CD4-positive, alpha-beta T cell treated with Interleukin-10 for 1 hour (primary cell): ENCODE measurements around the gene DNAJC16.
"Not testable (repeated sequence)": the region's sequence is repeated elsewhere in the genome, so short reads cannot be mapped to it uniquely, and the experiment has no call there.

Experiments
- DNase-seq: peaks from one replicate; pipeline ENCODE4 v3.0.0-alpha.2; 2020

The DNAJC16 gene

GRCh38 chr1:15592285-15592684, 65.6 kb downstream of the DNAJC16 start:
- DNase-seq = no peak

DNA sequence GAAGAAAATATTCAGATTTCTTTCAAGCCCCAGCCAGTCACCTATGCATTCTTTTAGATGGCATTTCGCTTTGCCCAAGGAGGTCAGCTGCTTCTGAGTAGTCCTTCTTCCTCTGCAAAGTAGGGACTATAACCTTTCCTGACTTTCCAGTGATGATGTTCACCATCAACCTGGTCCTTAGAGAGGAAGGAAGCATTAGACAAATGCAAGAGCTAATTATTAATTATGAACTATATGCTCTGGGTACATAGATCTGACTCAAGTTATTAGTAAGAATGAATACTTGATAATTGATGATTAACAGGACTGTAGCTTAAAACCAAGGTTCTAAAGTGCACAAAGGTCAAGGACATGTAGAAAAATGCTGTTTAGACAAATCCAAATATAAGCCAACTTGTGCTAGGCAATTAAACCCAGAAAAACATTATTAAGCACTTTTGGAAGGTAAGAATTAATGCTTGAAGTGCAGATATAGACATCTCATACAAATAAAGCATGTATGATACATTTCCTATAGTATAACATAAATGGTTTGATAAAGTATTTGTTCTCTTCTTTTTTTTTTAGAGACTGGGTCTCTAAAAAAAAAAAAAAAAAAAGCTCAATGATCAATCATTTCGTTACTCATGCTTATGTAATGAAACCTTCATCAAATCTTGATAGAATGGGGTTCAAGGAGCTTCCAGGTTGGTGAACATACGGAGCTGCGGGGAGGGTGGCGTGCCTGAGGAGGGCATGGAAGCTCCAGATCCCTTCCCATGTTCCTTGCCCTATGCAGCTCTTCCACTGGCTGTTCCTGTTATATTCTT, 69.4 kb downstream of the DNAJC16 start:
- no peak for DNase-seq

DNA sequence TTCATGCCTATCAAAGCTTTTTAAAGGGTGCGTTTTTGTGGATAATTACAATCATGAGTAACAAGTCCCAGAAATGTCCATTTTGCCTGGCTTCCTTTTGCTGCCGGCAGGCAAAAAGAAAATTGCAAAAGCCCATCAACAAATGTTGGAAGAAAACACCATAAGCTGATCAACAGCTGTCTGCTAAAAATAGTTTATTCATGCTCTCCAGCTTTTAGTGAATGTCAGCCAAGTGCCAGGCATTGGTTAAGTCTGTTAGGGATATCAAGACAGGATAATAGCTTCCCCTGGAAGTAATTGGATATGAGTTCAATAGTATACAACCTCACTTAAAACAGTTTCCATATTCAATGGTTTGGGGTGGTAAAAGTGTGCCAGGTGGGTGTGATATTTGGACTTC, 71.8 kb downstream of the DNAJC16 start:
- no peak for DNase-seq

GRCh38 chr1:15603050-15603965, 76.7 kb downstream of the DNAJC16 start:
- peak; percentile 93 for DNase-seq

GRCh38 chr1:15603966-15604282, 77.3 kb downstream of the DNAJC16 start:
- DNase-seq = not testable (repeated sequence)

GRCh38 chr1:15604400-15604799, 77.8 kb downstream of the DNAJC16 start:
- DNase-seq = not testable (repeated sequence)

DNA sequence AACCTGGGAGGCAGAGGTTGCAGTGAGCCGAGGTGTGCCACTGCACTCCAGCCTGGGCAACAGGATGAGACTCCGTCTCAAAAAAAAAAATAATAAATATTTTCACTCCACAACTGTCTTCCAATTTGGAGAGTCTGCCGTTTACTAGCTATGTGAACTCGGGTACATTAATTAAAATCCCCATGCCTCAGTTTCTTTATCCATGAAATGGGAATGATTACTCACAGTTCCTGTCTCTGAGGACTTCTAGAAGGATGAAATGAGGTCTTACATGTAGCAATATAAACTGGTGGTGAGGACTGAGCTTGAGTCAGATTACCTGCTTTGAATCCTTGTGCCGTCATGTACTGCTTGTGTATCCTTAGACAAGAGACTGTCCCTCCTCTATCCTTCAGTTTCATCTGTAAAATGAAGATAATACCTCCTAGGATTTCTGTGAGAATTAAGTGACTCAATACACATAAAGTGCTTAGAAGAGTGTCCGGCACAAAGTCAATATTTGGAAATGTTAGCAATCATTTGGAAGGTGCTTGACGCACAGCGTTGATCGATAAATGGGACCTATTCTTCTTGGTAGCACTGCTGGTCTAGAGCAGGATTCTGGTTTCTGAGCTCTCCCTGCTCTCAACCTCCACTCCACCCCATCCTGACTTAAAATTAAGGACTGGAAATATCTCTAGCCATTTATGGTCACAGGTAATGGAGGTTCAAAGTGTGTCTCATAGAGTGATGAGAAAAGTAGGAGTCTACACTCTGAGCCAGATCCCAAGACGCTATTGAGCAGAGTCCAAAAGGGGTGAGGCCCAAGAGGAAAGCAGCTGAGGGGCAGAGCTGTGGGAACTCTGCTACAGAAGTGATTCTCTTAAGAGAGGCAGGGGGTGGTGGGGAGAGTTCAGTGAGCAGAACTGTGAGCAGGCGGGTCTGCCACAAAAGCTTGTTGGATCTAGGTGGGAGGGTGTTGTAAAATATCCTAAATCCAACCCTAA, 79.0 kb downstream of the DNAJC16 start:
- no peak for DNase-seq

DNA sequence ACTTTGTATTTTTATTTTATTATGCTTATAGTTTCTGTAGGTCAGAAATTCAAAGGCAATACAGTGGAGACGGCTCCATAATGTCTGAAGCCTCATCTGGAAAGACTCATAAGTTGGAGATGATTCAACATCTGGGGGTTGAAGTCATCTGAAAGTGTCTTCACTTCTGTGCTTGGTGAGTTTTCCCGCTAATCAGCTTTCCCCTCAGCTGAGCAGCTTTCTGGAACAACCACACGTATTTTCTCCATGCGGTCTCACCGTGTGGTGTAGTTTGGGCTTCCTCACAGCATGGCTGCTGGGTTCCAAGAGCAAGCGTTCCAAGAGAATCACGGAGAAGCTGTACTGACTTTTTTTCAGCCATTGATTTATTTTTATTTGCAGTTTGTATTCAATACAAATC, 83.0 kb downstream of the DNAJC16 start:
- DNase-seq = no peak

GRCh38 chr1:15610167-15610566, 83.5 kb downstream of the DNAJC16 start:
- DNase-seq = no peak

GRCh38 chr1:15616373-15617172, 89.9 kb downstream of the DNAJC16 start:
- no peak for DNase-seq

GRCh38 chr1:15617173-15618076, 90.8 kb downstream of the DNAJC16 start, which contains the start of gene DDI2:
Gene DDI2, plus strand, starts transcription at chr1:15617458. Its CDS starts 213 bp downstream, at chr1:15617671.
- peak; percentile 95 for DNase-seq

DNA sequence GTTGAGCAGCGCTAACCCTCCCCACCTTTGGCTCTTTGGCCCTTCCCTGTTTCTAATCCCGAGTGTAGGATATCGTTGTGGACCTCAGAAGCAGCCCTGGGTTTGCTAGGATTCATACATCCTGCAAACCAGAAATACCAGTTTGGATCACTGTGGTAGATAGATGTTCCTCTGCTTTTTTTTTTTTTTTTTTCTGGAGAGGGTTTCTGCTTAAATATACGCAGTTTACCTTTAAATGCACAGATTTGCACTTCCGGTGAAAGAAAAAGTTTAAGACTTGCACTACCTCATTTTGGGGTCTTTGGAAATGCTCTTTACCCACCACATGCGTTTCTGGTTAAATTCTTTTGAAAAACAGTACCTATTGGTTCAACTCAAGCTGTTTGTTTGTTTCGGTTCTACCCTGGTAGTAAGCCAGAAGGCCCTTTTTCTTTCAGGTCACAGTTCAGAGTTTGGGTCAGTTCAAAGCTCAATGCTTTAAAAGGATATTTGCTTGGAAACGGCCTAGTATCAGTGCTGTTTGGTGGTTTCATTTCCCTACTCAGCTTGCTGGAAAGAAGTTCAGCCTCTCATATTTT, 91.5 kb downstream of the DNAJC16 start:
- DNase-seq = peak; percentile 31

DNA sequence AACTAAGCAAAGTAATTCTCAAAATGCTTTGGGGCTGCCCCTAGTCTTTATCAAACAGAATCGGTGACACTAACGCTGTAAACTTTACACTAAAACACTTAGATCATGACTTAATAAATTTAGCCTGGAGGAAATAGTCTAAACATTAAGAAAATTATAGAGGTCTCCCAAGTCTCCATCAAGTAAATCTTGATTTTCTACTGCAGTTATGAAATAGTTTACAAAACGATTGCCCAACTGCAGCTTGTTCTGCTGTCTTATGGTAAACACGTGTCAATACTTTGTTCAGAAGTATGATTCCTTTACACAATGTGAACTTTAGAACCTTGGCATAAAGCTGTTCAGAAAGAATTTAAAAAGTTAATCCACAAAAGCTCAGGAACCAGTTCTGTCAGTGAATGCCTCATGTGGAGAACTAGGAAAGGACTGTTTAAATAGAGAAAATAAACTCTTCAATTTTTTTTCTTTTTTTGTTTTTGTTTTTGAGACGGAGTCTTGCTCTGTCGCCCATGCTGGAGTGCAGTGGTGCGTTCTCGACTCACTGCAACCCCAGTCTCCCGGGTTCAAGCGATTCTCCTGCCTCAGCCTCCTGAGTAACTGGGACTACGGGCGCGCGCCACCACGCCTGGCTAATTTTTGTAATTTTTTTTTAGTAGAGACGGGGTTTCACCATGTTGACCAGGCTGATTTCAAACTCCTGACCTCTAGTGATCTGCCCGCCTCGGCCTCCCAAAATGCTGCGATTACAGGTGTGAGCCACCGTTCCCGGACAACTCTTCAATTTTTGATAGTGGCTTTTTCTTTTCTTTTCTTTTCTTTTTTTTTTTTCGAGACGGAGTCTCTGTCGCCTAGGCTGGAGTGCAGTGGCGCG, 92.2 kb downstream of the DNAJC16 start:
- DNase-seq = no peak

DNA sequence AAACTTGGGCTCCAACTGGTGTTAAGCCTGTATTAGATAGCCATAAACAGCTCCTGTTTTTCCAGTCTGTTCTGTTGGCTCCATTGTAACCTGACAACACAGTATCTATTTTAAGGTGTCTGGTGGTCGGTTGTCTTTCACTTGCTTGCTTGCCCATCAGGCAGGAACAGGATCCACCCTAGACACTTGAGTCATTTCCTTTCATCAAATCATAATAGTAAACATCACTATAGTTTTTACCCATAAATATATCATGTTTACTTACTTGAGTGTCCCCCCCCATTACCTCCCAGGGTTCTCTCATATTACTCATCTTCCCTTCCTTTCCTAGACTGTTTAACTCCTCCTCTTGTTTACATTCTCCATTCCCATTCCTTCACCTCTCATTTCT, 93.5 kb downstream of the DNAJC16 start:
- DNase-seq = peak; percentile 46

DNA sequence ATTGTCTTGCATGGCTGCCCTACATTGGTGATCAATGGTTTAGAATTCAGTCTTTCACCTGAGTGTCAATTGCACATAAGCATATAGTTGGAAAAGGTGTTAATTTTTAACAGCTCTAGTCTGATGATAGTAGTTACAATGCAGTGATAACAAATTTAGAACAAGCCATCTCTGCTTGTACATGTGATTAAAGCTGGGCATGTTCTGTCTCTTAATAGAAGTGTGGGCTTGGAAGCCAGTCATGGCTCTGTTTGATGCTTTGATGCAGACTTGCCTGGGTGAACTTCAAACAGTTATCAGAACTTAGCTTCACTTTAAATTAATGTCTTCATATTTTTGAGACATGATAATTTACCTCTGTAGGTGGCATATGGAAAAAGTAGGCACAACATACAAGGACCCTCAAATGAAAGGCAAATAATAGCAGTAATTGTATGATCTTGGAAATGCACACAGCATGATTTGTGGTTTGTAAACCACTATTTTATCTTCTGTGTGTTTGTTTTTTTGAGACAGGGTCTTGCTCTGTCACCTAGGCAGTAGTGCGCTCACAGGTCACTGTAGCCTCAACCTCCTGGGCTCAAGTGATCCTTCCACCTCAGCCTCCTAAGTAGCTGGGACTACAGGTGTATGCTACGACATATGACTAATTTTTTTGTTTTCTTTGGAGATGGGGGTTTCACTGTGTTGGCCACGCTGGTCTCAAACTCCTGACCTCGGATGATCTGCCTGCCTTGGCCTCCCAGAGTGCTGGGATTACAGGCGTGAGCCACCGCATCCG, 94.4 kb downstream of the DNAJC16 start:
- no peak for DNase-seq

- DNase-seq = no peak
Observed at GRCh38 chr1:15621975-15622374, 95.3 kb downstream of the DNAJC16 start.

DNA sequence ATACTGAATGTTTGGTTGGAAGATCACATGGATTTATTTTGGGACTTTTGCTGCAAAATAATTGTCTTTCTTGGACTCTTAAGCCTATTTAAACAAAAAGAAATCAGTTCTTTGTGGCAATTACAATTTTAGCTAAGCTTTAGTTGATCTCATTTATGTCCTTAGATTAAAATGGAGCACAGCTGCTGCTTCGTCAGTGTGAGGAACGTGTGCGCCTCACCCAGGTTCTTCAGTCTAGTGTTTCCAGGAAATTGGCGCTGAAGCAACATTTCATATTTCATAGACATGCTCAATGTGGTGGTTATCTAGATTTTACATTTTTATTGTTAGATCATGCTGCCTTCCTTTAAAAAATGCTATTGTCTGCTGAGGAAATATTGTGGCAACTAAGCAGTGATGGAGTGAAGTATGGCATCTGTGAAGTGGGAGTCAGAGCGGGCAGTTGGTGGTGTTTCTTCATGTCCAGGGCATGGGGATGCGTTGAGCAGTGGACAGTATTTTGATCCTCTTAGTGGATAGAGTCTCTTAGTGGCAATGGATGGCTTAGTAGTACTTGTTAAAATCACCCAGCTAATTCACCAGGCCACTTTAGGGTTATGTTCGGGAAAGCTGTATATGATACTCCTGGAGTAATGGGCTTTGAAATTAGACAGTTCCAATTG, 96.2 kb downstream of the DNAJC16 start:
- DNase-seq = no peak

GRCh38 chr1:15623435-15623834, 96.8 kb downstream of the DNAJC16 start:
- no peak for DNase-seq
